Liver (tissue), 9 donors: ENCODE data around the gene MRFAP1. TPM values are rescaled to one million over a fixed set of nuclear protein-coding genes. Genes with fewer than 3 reads are reported as not detected.

Experiments used
- DNase-seq: peaks from one replicate; pipeline ENCODE4 v3.0.0-alpha.2; 2017; ENCODE audit warnings: low spot score
- H3K27ac ChIP-seq, 2 donors: one replicate each; pipeline ENCODE4 v1.7.0; 2013; ENCODE audit warnings: inconsistent platforms in 2 of 2, low read length in 2 of 2, control low read depth in 1 of 2, low read depth in 1 of 2, mild to moderate bottlenecking in 1 of 2
- H3K27me3 ChIP-seq, 4 donors: one replicate each; pipeline versions ENCODE4 v1.6.1 to v1.7.0; 2013; ENCODE audit warnings: low read length in 3 of 4, inconsistent platforms in 1 of 4, mild to moderate bottlenecking in 1 of 4, moderate library complexity in 1 of 4; ENCODE audit not compliant: control insufficient read depth in 4 of 4, insufficient read depth in 4 of 4
- H3K36me3 ChIP-seq, 4 donors: one replicate each; pipeline versions ENCODE4 v1.6.1 to v1.7.0; 2013; ENCODE audit warnings: low read length in 3 of 4, mild to moderate bottlenecking in 3 of 4, low read depth in 1 of 4, moderate library complexity in 1 of 4; ENCODE audit not compliant: control insufficient read depth in 4 of 4, insufficient read depth in 3 of 4
- H3K4me1 ChIP-seq, 4 donors: one replicate each; pipeline versions ENCODE4 v1.6.1 to v1.7.0; 2013; ENCODE audit warnings: low read length in 3 of 4, mild to moderate bottlenecking in 3 of 4, moderate library complexity in 1 of 4; ENCODE audit not compliant: control insufficient read depth in 4 of 4, insufficient read depth in 4 of 4
- H3K4me3 ChIP-seq, 3 donors: one replicate each; pipeline versions ENCODE4 v1.6.1 to v1.7.0; 2013; ENCODE audit warnings: low read length in 3 of 3, control low read depth in 1 of 3, low read depth in 1 of 3, mild to moderate bottlenecking in 1 of 3
- H3K9ac ChIP-seq, 2 donors: one replicate each; pipeline ENCODE4 v1.7.0; 2013; ENCODE audit warnings: low read length in 2 of 2, mild to moderate bottlenecking in 2 of 2, moderate library complexity in 2 of 2, control low read depth in 1 of 2, low read depth in 1 of 2
- H3K9me3 ChIP-seq, 4 donors: one replicate each; pipeline versions ENCODE4 v1.6.1 to v1.7.0; 2013; ENCODE audit warnings: low read length in 3 of 4; ENCODE audit not compliant: control insufficient read depth in 4 of 4
- ATF3 ChIP-seq: IDR thresholded peaks from 2 replicates; pipeline ENCODE4 v1.6.1; 2016; ENCODE audit warnings: antibody characterized with exemption
- CTCF ChIP-seq: fragments of 150-350 bp; IDR thresholded peaks from 2 replicates; pipeline ENCODE4 v1.5.1; 2017; ENCODE audit warnings: improper control_type of control experiment, low read depth, low read length; ENCODE audit not compliant: missing input control
- EGR1 ChIP-seq, 2 donors: IDR thresholded peaks; 2 replicates each; pipeline ENCODE4 v1.6.1; 2016 to 2018; ENCODE audit warnings: antibody characterized with exemption in 2 of 2, low read depth in 2 of 2
- FOXA1 ChIP-seq: IDR thresholded peaks from 2 replicates; pipeline ENCODE4 v1.6.1; 2016; ENCODE audit warnings: antibody characterized with exemption
- FOXA2 ChIP-seq: IDR thresholded peaks from 2 replicates; pipeline ENCODE4 v1.6.1; 2016; ENCODE audit warnings: antibody characterized with exemption
- GABPA ChIP-seq, 2 donors: IDR thresholded peaks in 1 of 2; conservative IDR thresholded peaks in 1 of 2; 2 replicates each; pipeline ENCODE4 v1.6.1; 2016; ENCODE audit warnings: antibody characterized with exemption in 2 of 2, mild to moderate bottlenecking in 1 of 2, moderate library complexity in 1 of 2
- HNF4A ChIP-seq, 2 donors: conservative IDR thresholded peaks; 2 replicates each; pipeline ENCODE4 v1.6.1; 2016; ENCODE audit warnings: antibody characterized with exemption in 2 of 2, mild to moderate bottlenecking in 2 of 2
- HNF4G ChIP-seq: IDR thresholded peaks from 2 replicates; pipeline ENCODE4 v1.6.1; 2016; ENCODE audit warnings: antibody characterized with exemption
- JUND ChIP-seq, 2 donors: IDR thresholded peaks; 2 replicates each; pipeline ENCODE4 v1.6.1; 2016; ENCODE audit warnings: antibody characterized with exemption in 2 of 2
- MAX ChIP-seq: IDR thresholded peaks from 2 replicates; pipeline ENCODE4 v1.6.1; 2016; ENCODE audit warnings: antibody characterized with exemption
- NR2F2 ChIP-seq: IDR thresholded peaks from 2 replicates; pipeline ENCODE4 v1.6.1; 2016; ENCODE audit warnings: antibody characterized with exemption
- RAD21 ChIP-seq, 2 donors: IDR thresholded peaks; 2 replicates each; pipeline ENCODE4 v1.6.1; 2016; ENCODE audit warnings: antibody characterized with exemption in 2 of 2, mild to moderate bottlenecking in 2 of 2
- REST ChIP-seq: IDR thresholded peaks from 2 replicates; pipeline ENCODE4 v1.6.1; 2016; ENCODE audit warnings: antibody characterized with exemption, mild to moderate bottlenecking
- RXRA ChIP-seq, 2 donors: IDR thresholded peaks; 2 replicates each; pipeline ENCODE4 v1.6.1; 2017 to 2018; ENCODE audit warnings: antibody characterized with exemption in 2 of 2, mild to moderate bottlenecking in 1 of 2
- SP1 ChIP-seq: IDR thresholded peaks from 2 replicates; pipeline ENCODE4 v1.6.1; 2018; ENCODE audit warnings: antibody characterized with exemption, mild to moderate bottlenecking
- TAF1 ChIP-seq: conservative IDR thresholded peaks from 2 replicates; pipeline ENCODE4 v1.6.1; 2016; ENCODE audit warnings: antibody characterized with exemption, mild to moderate bottlenecking
- YY1 ChIP-seq: IDR thresholded peaks from 2 replicates; pipeline ENCODE4 v1.6.1; 2016; ENCODE audit warnings: antibody characterized with exemption, mild to moderate bottlenecking
- ZBTB33 ChIP-seq: IDR thresholded peaks from 2 replicates; pipeline ENCODE4 v1.6.1; 2016; ENCODE audit warnings: antibody characterized with exemption
- WGBS: extraction: QIAGEN DNeasy Blood & Tissue Kit; methylation state at CpG from one replicate; pipeline ENCODE4 v1.1.7; 2013; 5-methylcytosine and 5-hydroxymethylcytosine counted together
- polyA plus RNA-seq, 2 donors: library from polyadenylated mRNA; stranded (reverse) in 1 of 2; unstranded in 1 of 2; fragments of 200-250 nt in 1 of 2; fragments of >200 nt in 1 of 2; fragmentation: Nextera tagmentation in 1 of 2; extraction: Ambion mirVana in 1 of 2; gene quantifications; one replicate each; pipeline versions ENCODE4 v1.2.1 to v1.2.3, GENCODE V29; 2013 to 2015
- total RNA-seq, 2 donors: library from RNA; depleted of rRNA; stranded (reverse); fragments of >200 nt; gene quantifications; one replicate each; pipeline ENCODE4 v1.2.3, GENCODE V29; 2014
- donor health status: healthy.
- donor health status: healthy.
- donor health status: healthy.
- donor health status: healthy.
- donor health status: healthy.

Gene MRFAP1
- total RNA-seq, result 10 to 100 TPM; 78.5 to 87.3 TPM
- polyA plus RNA-seq, result 100 to 1,000 TPM; 121 to 176 TPM

- Histone ChIP-seq H3K4me1 (peaks cover 5 to 19% (median 16%) of the 10 kb centered on the region in 4 donors), H3K9me3 (no peaks in the 10 kb centered on the region), H3K27ac (peak within 1 kb of the TSS; percentile 91 to 99), H3K4me3 (peak within 1 kb of the TSS; percentile 83 to 99 (median 94)), H3K36me3 (peaks cover 2 to 13% (median 7%) of the 10 kb centered on the region in 4 donors), H3K27me3 (no peaks in the 10 kb centered on the region), H3K9ac (peak within 1 kb of the TSS; percentile 88 to 94)
- TF ChIP-seq TAF1 (peak; percentile 91), EGR1 (IDR thresholded peaks at IDR 0.05; ENCODE audit: low read depth in 2 of 2) (no peak), FOXA2 (no peak), ZBTB33 (peak; percentile 57), HNF4A (conservative IDR thresholded peaks at IDR 0.05) (no peak), GABPA (IDR thresholded peaks at IDR 0.05 in 1 of 2, conservative IDR thresholded peaks at IDR 0.05 in 1 of 2) (peak in 1 of 2 donors; percentile 40), REST (peak; percentile 75), NR2F2 (no peak), FOXA1 (no peak), ATF3 (peak; percentile 21), RAD21 (IDR thresholded peaks at IDR 0.05) (no peak), YY1 (peak; percentile 99), RXRA (IDR thresholded peaks at IDR 0.05) (no peak), MAX (peak; percentile 86), CTCF (no peak), JUND (IDR thresholded peaks at IDR 0.05) (no peak), SP1 (peak; percentile 35), HNF4G (no peak)
- under 1% methylated on average over 90 of the region's 90 CpGs for WGBS
- DNase-seq, result peak; percentile 93
These were observed at the start of gene MRFAP1 for GRCh38 chr4:6640292-6641163. Gene MRFAP1, plus strand, starts transcription at chr4:6640685. Its CDS starts 178 bp downstream, at chr4:6640863.
